ENCODE data around the gene MAP6D1.

- TF ChIP-seq, protein P1, sequence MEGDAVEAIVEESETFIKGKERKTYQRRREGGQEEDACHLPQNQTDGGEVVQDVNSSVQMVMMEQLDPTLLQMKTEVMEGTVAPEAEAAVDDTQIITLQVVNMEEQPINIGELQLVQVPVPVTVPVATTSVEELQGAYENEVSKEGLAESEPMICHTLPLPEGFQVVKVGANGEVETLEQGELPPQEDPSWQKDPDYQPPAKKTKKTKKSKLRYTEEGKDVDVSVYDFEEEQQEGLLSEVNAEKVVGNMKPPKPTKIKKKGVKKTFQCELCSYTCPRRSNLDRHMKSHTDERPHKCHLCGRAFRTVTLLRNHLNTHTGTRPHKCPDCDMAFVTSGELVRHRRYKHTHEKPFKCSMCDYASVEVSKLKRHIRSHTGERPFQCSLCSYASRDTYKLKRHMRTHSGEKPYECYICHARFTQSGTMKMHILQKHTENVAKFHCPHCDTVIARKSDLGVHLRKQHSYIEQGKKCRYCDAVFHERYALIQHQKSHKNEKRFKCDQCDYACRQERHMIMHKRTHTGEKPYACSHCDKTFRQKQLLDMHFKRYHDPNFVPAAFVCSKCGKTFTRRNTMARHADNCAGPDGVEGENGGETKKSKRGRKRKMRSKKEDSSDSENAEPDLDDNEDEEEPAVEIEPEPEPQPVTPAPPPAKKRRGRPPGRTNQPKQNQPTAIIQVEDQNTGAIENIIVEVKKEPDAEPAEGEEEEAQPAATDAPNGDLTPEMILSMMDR (IDR thresholded peaks at IDR 0.05): no peak
- TF ChIP-seq POLR2AphosphoS5 (IDR thresholded peaks at IDR 0.05): no peak
- no peak for TF ChIP-seq EP300 (IDR thresholded peaks at IDR 0.05)
- TF ChIP-seq POLR2A (IDR thresholded peaks at IDR 0.05): no peak
These were observed 37.2 kb upstream of the MAP6D1 start for GRCh38 chr3:183862610-183863009.
